ENCODE measurements around the gene YPEL1.
A peak's percentile ranks its signal among the peaks of the same experiment; 100 is the strongest.

The YPEL1 gene

GRCh38 chr22:21651521-21652009 lies 84.0 kb downstream of the YPEL1 start:
- CTCF ChIA-PET, result no interaction called here
- POLR2A ChIA-PET (ENCODE audit: low non-redundant PET), result no interaction called here
- TF ChIP-seq CTCF (conservative IDR thresholded peaks at IDR 0.05; ENCODE audit: low read depth), result no peak
- peak overlapping the region; percentile 69 for H3K27ac ChIP-seq
- no peak for DNase-seq (ENCODE audit: low spot score)

GRCh38 chr22:21650823-21651520 lies 84.6 kb downstream of the YPEL1 start:
- peak overlapping the region; percentile 69 for H3K27ac ChIP-seq
- no peak for TF ChIP-seq CTCF (conservative IDR thresholded peaks at IDR 0.05; ENCODE audit: low read depth)
- POLR2A ChIA-PET (ENCODE audit: low non-redundant PET), result no interaction called here
- DNase-seq (ENCODE audit: low spot score), result no peak
- CTCF ChIA-PET, result no interaction called here

GRCh38 chr22:21650280-21650679 lies 85.3 kb downstream of the YPEL1 start:
- ChIA-PET POLR2A (ENCODE audit: low non-redundant PET) (no interaction called here), CTCF (no interaction called here)
- H3K27ac ChIP-seq, result peak overlapping the region; percentile 69; the same call in 1 of the 2 replicates
- TF ChIP-seq CTCF (conservative IDR thresholded peaks at IDR 0.05; ENCODE audit: low read depth), result no peak
- DNase-seq (ENCODE audit: low spot score), result no peak
